ENCODE data around the gene ANAPC16.
"Not testable (repeated sequence)": the region's sequence is repeated elsewhere in the genome, so short reads cannot be mapped to it uniquely, and the experiment has no call there.

Gene ANAPC16

DNA sequence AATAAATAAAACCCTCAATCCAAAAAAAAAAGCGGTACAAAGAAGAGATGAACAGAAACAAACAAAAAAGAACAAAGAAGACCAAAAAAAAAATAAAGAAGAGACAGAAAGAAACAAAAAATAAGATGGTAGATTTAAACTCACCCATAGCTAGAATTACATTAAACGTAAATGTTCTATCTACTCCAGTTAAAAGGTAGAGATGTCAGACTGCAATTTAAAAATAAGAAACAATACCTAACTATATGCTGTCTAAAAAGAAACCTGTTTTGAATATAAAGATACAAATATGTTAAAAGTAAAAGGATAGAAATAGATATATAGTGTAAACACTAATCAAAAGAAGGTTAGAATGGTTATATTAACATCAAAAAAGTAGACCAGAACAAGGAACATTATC lies 31.7 kb upstream of the ANAPC16 start:
- Histone ChIP-seq H3K4me3 (ENCODE audit: low read length) (no peak overlapping the region), H3K27ac (ENCODE audit: low read depth, low read length) (no peak overlapping the region), H3K9me3 (ENCODE audit: insufficient read depth, low read depth, low read length) (peaks cover 14% of the 10 kb centered on the region), H3K27me3 (ENCODE audit: insufficient read depth, low read length) (no peaks in the 10 kb centered on the region), H3K4me1 (ENCODE audit: insufficient read depth, low read length) (no peaks in the 10 kb centered on the region), H3K9ac (ENCODE audit: low read depth, low read length) (no peak overlapping the region), H3K36me3 (ENCODE audit: insufficient read depth, low read length) (peaks cover 21% of the 10 kb centered on the region)
- no CpG with 5 or more reads among the region's 2 CpGs for WGBS

GRCh38 chr10:72186258-72186981 lies 29.4 kb upstream of the ANAPC16 start:
- Histone ChIP-seq H3K4me3 (ENCODE audit: low read length) (no peak overlapping the region), H3K27ac (ENCODE audit: low read depth, low read length) (no peak overlapping the region)
- WGBS = 93% methylated on average over 6 of the region's 7 CpGs

DNA sequence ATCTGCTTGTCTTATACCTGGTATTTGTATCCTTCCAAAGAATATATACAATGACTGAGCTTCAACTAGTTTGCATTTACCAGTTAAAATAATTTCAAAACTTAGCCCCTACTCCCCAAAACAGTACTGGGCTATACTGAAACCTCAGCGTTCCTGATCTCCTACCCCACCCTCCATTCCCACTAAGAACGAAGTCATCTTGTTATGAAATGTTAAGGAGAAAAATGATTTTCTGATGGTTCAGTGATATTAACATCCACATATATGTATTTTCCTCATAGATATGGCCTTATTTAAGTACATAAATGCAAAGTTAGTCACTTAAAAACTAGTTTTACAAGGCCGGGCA lies 28.9 kb upstream of the ANAPC16 start:
- Histone ChIP-seq H3K27me3 (ENCODE audit: insufficient read depth, low read length) (no peaks in the 10 kb centered on the region), H3K36me3 (ENCODE audit: insufficient read depth, low read length) (peaks cover 20% of the 10 kb centered on the region), H3K4me3 (ENCODE audit: low read length) (no peak overlapping the region), H3K4me1 (ENCODE audit: insufficient read depth, low read length) (no peaks in the 10 kb centered on the region), H3K27ac (ENCODE audit: low read depth, low read length) (no peak overlapping the region), H3K9ac (ENCODE audit: low read depth, low read length) (no peak overlapping the region), H3K9me3 (ENCODE audit: insufficient read depth, low read depth, low read length) (peaks cover 14% of the 10 kb centered on the region)
- WGBS = 98% methylated on average over 2 of the region's 3 CpGs

More at GRCh38 chr10:72186258-72186981, 29.4 kb upstream of the ANAPC16 start:
- no peak overlapping the region for H3K9ac ChIP-seq (ENCODE audit: low read depth, low read length)
- peaks cover 21% of the 10 kb centered on the region for H3K36me3 ChIP-seq (ENCODE audit: insufficient read depth, low read length)
- H3K4me1 ChIP-seq (ENCODE audit: insufficient read depth, low read length) = no peaks in the 10 kb centered on the region
- no peaks in the 10 kb centered on the region for H3K27me3 ChIP-seq (ENCODE audit: insufficient read depth, low read length)
- H3K9me3 ChIP-seq (ENCODE audit: insufficient read depth, low read depth, low read length) = peaks cover 14% of the 10 kb centered on the region

GRCh38 chr10:72194949-72195348 lies 20.9 kb upstream of the ANAPC16 start:
- H3K4me1 ChIP-seq (ENCODE audit: insufficient read depth, low read length) = no peaks in the 10 kb centered on the region
- no peaks in the 10 kb centered on the region for H3K27me3 ChIP-seq (ENCODE audit: insufficient read depth, low read length)
- H3K36me3 ChIP-seq (ENCODE audit: insufficient read depth, low read length) = peaks cover 34% of the 10 kb centered on the region
- H3K9me3 ChIP-seq (ENCODE audit: insufficient read depth, low read depth, low read length) = no peaks in the 10 kb centered on the region
- no peak overlapping the region for H3K9ac ChIP-seq (ENCODE audit: low read depth, low read length)
- no peak overlapping the region for H3K27ac ChIP-seq (ENCODE audit: low read depth, low read length)
- 77% methylated on average over 2 of the region's 2 CpGs for WGBS
- H3K4me3 ChIP-seq (ENCODE audit: low read length) = no peak overlapping the region

DNA sequence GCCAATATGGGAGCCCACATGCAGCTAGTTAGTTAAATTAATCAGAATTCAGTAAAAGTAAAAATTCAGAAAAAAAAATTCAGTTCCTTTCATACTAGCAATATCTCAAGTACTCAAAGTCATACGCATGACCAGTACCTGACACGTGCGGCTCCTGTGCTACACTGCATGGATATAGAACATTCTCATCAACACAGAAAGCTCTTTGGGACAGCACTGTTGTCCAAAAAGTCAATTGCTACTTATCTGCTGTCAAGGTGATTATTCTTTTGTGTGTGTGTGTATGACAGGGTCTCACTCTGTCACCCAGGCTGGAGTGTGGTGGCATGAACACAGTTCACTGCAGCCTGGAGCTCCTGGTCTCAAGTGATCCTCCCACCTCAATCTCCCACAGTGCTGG lies 14.9 kb upstream of the ANAPC16 start:
- H3K36me3 ChIP-seq (ENCODE audit: insufficient read depth, low read length) = peaks cover 44% of the 10 kb centered on the region
- WGBS = 98% methylated on average over 3 of the region's 3 CpGs

DNA sequence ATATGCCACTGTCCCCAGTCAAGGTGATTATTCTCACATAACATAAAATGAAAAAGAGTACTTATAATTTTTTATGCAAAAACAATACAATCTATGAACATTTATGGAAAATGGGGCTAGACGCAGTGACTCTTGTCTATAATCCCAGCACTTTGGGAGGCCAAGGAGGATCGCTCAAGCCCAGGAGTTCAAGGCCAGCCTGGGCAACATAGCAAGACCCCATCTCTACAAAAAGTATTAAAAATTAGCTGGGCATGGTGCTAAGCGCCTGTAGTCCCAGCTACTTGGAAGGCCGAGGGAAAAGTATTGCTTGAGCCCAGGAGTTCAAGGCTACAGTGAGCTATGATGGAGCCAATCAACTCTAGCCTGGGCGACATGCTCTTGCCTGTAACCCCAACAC lies 14.5 kb upstream of the ANAPC16 start:
- Histone ChIP-seq H3K27me3 (ENCODE audit: insufficient read depth, low read length) (no peaks in the 10 kb centered on the region), H3K9ac (ENCODE audit: low read depth, low read length) (no peak overlapping the region), H3K4me3 (ENCODE audit: low read length) (no peak overlapping the region), H3K27ac (ENCODE audit: low read depth, low read length) (no peak overlapping the region), H3K4me1 (ENCODE audit: insufficient read depth, low read length) (no peaks in the 10 kb centered on the region), H3K36me3 (ENCODE audit: insufficient read depth, low read length) (peaks cover 41% of the 10 kb centered on the region), H3K9me3 (ENCODE audit: insufficient read depth, low read depth, low read length) (no peaks in the 10 kb centered on the region)
- WGBS = 94% methylated on average over 5 of the region's 5 CpGs

More for the DNA sequence above, 14.9 kb upstream of the ANAPC16 start:
- Histone ChIP-seq H3K9me3 (ENCODE audit: insufficient read depth, low read depth, low read length) (no peaks in the 10 kb centered on the region), H3K27me3 (ENCODE audit: insufficient read depth, low read length) (no peaks in the 10 kb centered on the region), H3K4me3 (ENCODE audit: low read length) (no peak overlapping the region), H3K9ac (ENCODE audit: low read depth, low read length) (no peak overlapping the region), H3K4me1 (ENCODE audit: insufficient read depth, low read length) (no peaks in the 10 kb centered on the region), H3K27ac (ENCODE audit: low read depth, low read length) (no peak overlapping the region)

- H3K4me3 ChIP-seq (ENCODE audit: low read length) = no peak overlapping the region
- no peaks in the 10 kb centered on the region for H3K4me1 ChIP-seq (ENCODE audit: insufficient read depth, low read length)
- WGBS = 96% methylated on average over 9 of the region's 9 CpGs
- no peak overlapping the region for H3K27ac ChIP-seq (ENCODE audit: low read depth, low read length)
- H3K9me3 ChIP-seq (ENCODE audit: insufficient read depth, low read depth, low read length) = no peaks in the 10 kb centered on the region
- no peak overlapping the region for H3K9ac ChIP-seq (ENCODE audit: low read depth, low read length)
- H3K36me3 ChIP-seq (ENCODE audit: insufficient read depth, low read length) = peaks cover 54% of the 10 kb centered on the region
- no peaks in the 10 kb centered on the region for H3K27me3 ChIP-seq (ENCODE audit: insufficient read depth, low read length)
Observed at GRCh38 chr10:72204296-72204695, 11.5 kb upstream of the ANAPC16 start.

DNA sequence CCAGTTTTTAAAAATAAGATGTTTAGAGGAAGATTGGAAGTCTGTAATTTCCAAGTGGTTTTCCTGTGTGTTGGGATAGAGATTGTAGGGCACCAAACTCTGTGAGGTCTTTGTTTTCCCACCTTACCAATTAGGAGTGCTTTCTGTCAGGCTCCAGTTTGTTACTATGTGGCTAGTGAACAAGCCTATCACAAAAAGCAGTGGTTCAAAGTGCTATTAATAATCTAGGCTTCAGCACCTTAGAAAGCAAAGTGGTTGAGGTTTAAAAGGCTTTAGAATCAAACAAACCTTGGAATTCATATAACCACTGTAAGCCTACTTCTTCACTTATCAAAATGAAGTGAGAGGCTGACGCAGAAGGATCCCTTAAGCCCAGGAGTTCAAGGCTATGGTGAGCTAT lies 11.1 kb upstream of the ANAPC16 start:
- no peak overlapping the region for H3K9ac ChIP-seq (ENCODE audit: low read depth, low read length)
- no peaks in the 10 kb centered on the region for H3K9me3 ChIP-seq (ENCODE audit: insufficient read depth, low read depth, low read length)
- H3K4me1 ChIP-seq (ENCODE audit: insufficient read depth, low read length) = no peaks in the 10 kb centered on the region
- WGBS = 87% methylated on average over 1 of the region's 1 CpG
- peaks cover 58% of the 10 kb centered on the region for H3K36me3 ChIP-seq (ENCODE audit: insufficient read depth, low read length)
- H3K27me3 ChIP-seq (ENCODE audit: insufficient read depth, low read length) = no peaks in the 10 kb centered on the region
- H3K27ac ChIP-seq (ENCODE audit: low read depth, low read length) = no peak overlapping the region
- no peak overlapping the region for H3K4me3 ChIP-seq (ENCODE audit: low read length)

GRCh38 chr10:72206511-72207229 lies 9.1 kb upstream of the ANAPC16 start:
- 97% methylated on average over 7 of the region's 7 CpGs for WGBS
- no peaks in the 10 kb centered on the region for H3K4me1 ChIP-seq (ENCODE audit: insufficient read depth, low read length)
- no peak overlapping the region for H3K27ac ChIP-seq (ENCODE audit: low read depth, low read length)
- H3K9me3 ChIP-seq (ENCODE audit: insufficient read depth, low read depth, low read length) = no peaks in the 10 kb centered on the region
- H3K36me3 ChIP-seq (ENCODE audit: insufficient read depth, low read length) = peaks cover 63% of the 10 kb centered on the region
- no peak overlapping the region for H3K4me3 ChIP-seq (ENCODE audit: low read length)
- no peaks in the 10 kb centered on the region for H3K27me3 ChIP-seq (ENCODE audit: insufficient read depth, low read length)
- H3K9ac ChIP-seq (ENCODE audit: low read depth, low read length) = no peak overlapping the region

- H3K4me1 ChIP-seq (ENCODE audit: insufficient read depth, low read length); H3K4me3 ChIP-seq (ENCODE audit: low read length); H3K27me3 ChIP-seq (ENCODE audit: insufficient read depth, low read length); H3K9me3 ChIP-seq (ENCODE audit: insufficient read depth, low read depth, low read length); H3K9ac ChIP-seq (ENCODE audit: low read depth, low read length); H3K27ac ChIP-seq (ENCODE audit: low read depth, low read length): not testable (repeated sequence)
- 80% methylated on average over 2 of the region's 2 CpGs for WGBS
- H3K36me3 ChIP-seq (ENCODE audit: insufficient read depth, low read length) = peaks cover 54% of the 10 kb centered on the region
Observed at GRCh38 chr10:72208526-72208925, 7.3 kb upstream of the ANAPC16 start.

GRCh38 chr10:72211381-72211780 lies 4.4 kb upstream of the ANAPC16 start:
- H3K27ac ChIP-seq (ENCODE audit: low read depth, low read length); H3K27me3 ChIP-seq (ENCODE audit: insufficient read depth, low read length); H3K4me1 ChIP-seq (ENCODE audit: insufficient read depth, low read length); H3K9me3 ChIP-seq (ENCODE audit: insufficient read depth, low read depth, low read length); H3K9ac ChIP-seq (ENCODE audit: low read depth, low read length); H3K4me3 ChIP-seq (ENCODE audit: low read length): not testable (repeated sequence)
- WGBS = 93% methylated on average over 11 of the region's 11 CpGs
- H3K36me3 ChIP-seq (ENCODE audit: insufficient read depth, low read length) = peaks cover 46% of the 10 kb centered on the region
